ENCODE results near the gene OTUD5.
A peak's percentile ranks its signal among the peaks of the same experiment; 100 is the strongest.

OTUD5 gene

DNA sequence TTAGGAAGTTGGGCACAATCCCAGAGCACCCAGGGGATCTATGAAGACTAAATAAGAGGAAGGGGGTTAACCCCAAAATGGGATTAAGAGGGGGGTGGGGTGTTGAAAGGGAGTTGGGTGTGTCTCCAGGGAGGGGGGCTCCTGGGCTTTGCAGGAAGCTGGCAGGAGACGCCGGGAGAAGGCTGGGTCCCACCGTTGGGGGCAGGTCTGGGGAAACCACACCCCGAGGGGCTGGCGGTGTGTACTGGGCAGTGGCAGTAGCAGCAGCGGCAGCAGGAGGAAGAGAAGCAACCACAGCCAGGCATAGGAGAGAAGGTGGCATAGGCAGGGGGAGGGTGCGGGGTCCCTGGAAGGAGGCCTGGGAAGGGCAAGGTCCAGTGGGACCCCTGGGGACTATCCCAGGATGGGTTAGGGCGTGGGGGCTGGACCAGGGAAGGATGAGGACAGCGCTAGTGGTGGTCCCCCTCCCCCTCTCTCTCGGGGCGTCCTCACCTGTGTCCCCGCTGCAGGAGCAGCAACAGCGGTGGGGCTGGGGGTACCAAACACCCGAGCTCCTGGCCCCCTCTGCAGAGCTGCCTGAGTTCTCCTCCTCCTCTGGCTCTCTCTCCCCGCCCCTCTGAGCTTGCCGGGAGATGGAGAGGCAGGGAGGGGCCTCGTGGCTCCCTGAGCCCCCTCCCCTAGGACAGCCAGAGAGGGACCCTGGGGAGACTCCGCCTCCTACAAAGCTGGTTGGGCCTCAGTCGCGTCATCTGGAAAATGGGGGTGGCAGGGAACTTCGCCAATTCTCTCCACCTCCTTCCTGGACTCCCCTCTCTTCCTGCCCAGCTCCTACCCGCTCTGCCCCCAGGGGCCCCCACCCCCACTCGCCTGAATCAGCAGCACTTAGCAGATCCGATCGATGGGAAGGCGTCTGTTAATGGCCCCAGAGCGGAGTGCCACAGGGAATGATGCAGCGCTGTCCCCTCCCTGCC is 14.1 kb upstream of the OTUD5 start, which contains the start of gene KCND1:
Gene KCND1 (minus strand): TSS at position 596 of the 971 bp plus-strand sequence. CDS start 1,573 bp downstream, outside the sequence.
- peak within 1 kb of the TSS; percentile 40 for H3K4me3 ChIP-seq (ENCODE audit: low read depth, low read length)
- no peaks in the 10 kb centered on the region for H3K27me3 ChIP-seq
- DNase-seq, result peak; percentile 63

DNA sequence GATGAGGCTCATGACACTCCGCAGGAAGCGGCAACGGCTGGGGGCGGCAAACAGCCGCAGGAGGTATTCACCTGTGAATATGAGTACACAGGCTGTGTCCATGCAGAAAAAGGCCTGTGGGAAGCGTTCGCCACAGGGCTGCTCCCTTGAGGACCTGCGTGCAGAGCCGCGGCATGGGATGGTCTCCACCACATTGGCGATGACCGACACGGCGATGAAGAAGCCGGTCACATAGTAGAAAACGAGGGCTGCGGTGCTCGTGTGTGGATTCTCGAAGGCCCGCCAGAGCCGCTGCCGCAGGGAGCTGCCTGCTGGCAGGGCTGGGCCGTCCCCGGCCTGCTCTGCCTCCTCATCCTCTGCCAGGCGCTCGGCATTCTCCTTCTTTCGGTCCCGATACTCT is 12.1 kb upstream of the OTUD5 start:
- Histone ChIP-seq H3K36me3 (no peaks in the 10 kb centered on the region), H3K27me3 (no peaks in the 10 kb centered on the region), H3K4me1 (no peaks in the 10 kb centered on the region), H3K9me3 (no peaks in the 10 kb centered on the region), H3K4me3 (ENCODE audit: low read depth, low read length) (no peak overlapping the region)
- TF ChIP-seq, protein P1, sequence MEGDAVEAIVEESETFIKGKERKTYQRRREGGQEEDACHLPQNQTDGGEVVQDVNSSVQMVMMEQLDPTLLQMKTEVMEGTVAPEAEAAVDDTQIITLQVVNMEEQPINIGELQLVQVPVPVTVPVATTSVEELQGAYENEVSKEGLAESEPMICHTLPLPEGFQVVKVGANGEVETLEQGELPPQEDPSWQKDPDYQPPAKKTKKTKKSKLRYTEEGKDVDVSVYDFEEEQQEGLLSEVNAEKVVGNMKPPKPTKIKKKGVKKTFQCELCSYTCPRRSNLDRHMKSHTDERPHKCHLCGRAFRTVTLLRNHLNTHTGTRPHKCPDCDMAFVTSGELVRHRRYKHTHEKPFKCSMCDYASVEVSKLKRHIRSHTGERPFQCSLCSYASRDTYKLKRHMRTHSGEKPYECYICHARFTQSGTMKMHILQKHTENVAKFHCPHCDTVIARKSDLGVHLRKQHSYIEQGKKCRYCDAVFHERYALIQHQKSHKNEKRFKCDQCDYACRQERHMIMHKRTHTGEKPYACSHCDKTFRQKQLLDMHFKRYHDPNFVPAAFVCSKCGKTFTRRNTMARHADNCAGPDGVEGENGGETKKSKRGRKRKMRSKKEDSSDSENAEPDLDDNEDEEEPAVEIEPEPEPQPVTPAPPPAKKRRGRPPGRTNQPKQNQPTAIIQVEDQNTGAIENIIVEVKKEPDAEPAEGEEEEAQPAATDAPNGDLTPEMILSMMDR (IDR thresholded peaks at IDR 0.05; ENCODE audit: low read depth, low read length), result no peak
- no peak for DNase-seq

More for the DNA sequence above, 14.1 kb upstream of the OTUD5 start, which contains the start of gene KCND1:
- H3K4me1 ChIP-seq, result no peaks in the 10 kb centered on the region
- TF ChIP-seq, protein P1 (IDR thresholded peaks at IDR 0.05; ENCODE audit: low read depth, low read length), result no peak
- H3K36me3 ChIP-seq, result no peaks in the 10 kb centered on the region; the same call in 1 of the 2 replicates
- no peaks in the 10 kb centered on the region for H3K9me3 ChIP-seq

DNA sequence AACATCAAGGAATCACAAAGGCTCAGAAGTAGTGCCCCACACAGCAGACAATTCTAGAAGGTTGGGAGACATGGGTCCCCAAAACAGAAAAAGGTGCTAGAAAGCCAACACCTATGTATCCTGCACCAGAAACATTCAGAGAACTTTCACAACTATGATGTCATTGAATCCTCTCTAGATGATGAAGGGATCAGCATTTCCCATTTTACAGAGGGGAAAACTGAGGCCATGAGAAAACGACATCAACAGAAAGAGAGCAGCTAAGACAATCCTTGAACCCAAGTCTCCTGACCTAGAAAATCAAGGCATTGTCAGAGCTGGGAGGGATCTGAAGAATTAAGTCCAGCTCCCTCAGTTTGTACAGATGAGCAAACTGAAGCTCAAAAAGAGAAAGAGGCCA is 11.0 kb upstream of the OTUD5 start:
- no peaks in the 10 kb centered on the region for H3K4me1 ChIP-seq
- no peaks in the 10 kb centered on the region for H3K9me3 ChIP-seq
- no peak overlapping the region for H3K4me3 ChIP-seq (ENCODE audit: low read depth, low read length)
- TF ChIP-seq, protein P1 (IDR thresholded peaks at IDR 0.05; ENCODE audit: low read depth, low read length), result no peak
- no peaks in the 10 kb centered on the region for H3K36me3 ChIP-seq
- no peak for DNase-seq
- no peaks in the 10 kb centered on the region for H3K27me3 ChIP-seq

DNA sequence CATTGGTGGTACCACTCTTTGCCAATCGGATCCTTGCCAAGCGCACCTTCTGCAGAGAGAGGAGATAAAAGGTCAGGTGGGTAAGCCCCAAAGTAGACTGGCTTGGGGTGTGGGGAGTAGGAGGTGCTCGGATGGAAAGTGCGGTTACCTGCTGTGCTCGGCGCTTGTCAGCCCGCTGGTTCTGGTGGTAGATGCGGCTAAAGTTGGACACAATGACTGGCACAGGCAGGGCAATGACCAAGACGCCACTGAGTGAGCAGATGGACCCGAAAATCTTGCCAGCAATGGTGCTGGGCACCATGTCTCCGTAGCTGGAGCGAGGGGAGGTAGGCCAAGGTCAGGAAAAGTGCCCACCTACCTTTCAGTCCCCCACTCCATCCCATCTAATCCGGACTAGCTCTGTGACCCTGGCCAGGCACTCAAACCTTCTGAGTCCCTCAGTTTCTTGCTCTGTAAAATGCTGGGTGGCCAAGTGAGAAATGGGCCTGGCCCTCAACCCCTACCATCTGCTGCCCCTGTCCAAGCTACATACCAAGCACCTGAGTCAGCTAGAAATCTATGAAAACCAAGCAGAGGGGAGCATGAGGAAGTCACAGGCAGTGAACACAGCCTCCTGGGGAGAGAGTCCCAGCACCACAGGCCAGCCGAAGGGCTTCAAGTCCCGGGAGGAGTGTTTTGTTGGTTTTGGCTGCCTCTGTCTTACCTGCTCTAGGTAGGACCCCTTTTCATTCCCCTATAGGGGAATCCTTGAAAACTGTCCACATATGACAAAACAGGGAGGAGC is 9.6 kb upstream of the OTUD5 start:
- no peaks in the 10 kb centered on the region for H3K9me3 ChIP-seq
- no peaks in the 10 kb centered on the region for H3K27me3 ChIP-seq
- DNase-seq, result no peak
- peaks cover 4% of the 10 kb centered on the region; the same call in 1 of the 2 replicates for H3K4me1 ChIP-seq
- no peak overlapping the region for H3K4me3 ChIP-seq (ENCODE audit: low read depth, low read length)
- TF ChIP-seq, protein P1 (IDR thresholded peaks at IDR 0.05; ENCODE audit: low read depth, low read length), result no peak
- H3K36me3 ChIP-seq, result no peaks in the 10 kb centered on the region

DNA sequence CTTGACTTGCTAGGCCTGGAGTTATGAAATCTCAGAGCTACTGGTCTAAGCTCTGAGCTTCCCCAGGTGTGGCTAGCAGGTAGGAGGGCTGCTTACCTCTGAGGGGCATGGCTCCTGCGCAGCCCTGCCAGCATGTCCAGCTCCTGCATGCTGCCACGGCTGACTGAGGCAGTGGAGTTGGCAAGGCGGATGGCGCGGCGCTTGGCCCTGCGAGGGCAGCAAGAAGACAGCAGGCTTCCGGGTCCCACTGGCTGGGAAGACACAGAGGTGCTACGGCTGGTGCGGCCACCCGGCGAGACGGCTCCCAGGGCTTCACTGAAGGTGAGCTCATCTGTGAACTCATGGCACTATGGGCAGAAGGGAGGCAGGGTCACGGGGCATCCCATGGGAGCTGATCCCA is 8.6 kb upstream of the OTUD5 start:
- no peaks in the 10 kb centered on the region for H3K27me3 ChIP-seq
- no peaks in the 10 kb centered on the region for H3K36me3 ChIP-seq
- no peak overlapping the region for H3K4me3 ChIP-seq (ENCODE audit: low read depth, low read length)
- DNase-seq, result no peak
- TF ChIP-seq, protein P1 (IDR thresholded peaks at IDR 0.05; ENCODE audit: low read depth, low read length), result no peak
- H3K9me3 ChIP-seq, result no peaks in the 10 kb centered on the region
- H3K4me1 ChIP-seq, result peaks cover 7% of the 10 kb centered on the region
